Choroid plexus epithelial cell (primary cell): Measurements from ENCODE around the gene CSRNP2.
"Not testable (repeated sequence)": the region's sequence is repeated elsewhere in the genome, so short reads cannot be mapped to it uniquely, and the experiment has no call there.

Experiments
- DNase-seq: peaks from one replicate; pipeline ENCODE4 v3.0.0-alpha.2; 2010; ENCODE audit warnings: low read depth
- H3K4me3 ChIP-seq: 2 replicates; pipeline ENCODE4 v1.5.1; 2011; ENCODE audit warnings: low read depth, mild to moderate bottlenecking, control low read depth, low read length, moderate library complexity
- TF ChIP-seq, protein P1 (sequence below): conservative IDR thresholded peaks from 2 replicates; pipeline ENCODE4 v1.5.1; 2011; ENCODE audit warnings: low read depth, mild to moderate bottlenecking, control low read depth, inconsistent platforms, low read length, moderate library complexity

The CSRNP2 gene

GRCh38 chr12:51020448-51021182, 62.8 kb downstream of the CSRNP2 start:
- TF ChIP-seq, protein P1, sequence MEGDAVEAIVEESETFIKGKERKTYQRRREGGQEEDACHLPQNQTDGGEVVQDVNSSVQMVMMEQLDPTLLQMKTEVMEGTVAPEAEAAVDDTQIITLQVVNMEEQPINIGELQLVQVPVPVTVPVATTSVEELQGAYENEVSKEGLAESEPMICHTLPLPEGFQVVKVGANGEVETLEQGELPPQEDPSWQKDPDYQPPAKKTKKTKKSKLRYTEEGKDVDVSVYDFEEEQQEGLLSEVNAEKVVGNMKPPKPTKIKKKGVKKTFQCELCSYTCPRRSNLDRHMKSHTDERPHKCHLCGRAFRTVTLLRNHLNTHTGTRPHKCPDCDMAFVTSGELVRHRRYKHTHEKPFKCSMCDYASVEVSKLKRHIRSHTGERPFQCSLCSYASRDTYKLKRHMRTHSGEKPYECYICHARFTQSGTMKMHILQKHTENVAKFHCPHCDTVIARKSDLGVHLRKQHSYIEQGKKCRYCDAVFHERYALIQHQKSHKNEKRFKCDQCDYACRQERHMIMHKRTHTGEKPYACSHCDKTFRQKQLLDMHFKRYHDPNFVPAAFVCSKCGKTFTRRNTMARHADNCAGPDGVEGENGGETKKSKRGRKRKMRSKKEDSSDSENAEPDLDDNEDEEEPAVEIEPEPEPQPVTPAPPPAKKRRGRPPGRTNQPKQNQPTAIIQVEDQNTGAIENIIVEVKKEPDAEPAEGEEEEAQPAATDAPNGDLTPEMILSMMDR, result no peak
- no peak overlapping the region for H3K4me3 ChIP-seq
- no peak for DNase-seq

- DNase-seq, result no peak
- H3K4me3 ChIP-seq, result no peak overlapping the region
- TF ChIP-seq, protein P1, result no peak
Observed at GRCh38 chr12:51019927-51020326, 63.5 kb downstream of the CSRNP2 start.

DNA sequence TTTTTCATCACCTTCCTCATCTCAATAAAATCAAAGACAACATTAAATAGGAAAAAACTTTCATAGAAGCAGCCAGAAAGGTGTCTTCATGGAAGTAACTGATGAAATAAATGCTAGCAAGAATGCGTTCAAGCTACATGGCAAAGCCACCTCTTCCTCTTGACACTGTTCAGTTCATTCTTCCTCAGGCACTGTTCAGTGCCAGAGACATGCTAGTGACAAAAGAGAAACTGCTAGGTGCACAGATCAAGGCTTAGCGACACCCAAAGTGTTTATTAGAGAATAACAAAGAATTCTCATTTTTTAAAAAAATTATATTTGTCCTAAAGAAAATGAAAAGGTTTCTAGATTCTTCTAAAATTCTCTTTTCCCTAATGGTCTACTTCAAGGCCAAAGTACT, 64.4 kb downstream of the CSRNP2 start:
- TF ChIP-seq, protein P1, result no peak
- no peak for DNase-seq
- H3K4me3 ChIP-seq, result no peak overlapping the region

GRCh38 chr12:51017452-51017851, 65.9 kb downstream of the CSRNP2 start:
- TF ChIP-seq, protein P1, result no peak
- no peak overlapping the region for H3K4me3 ChIP-seq
- DNase-seq, result no peak

DNA sequence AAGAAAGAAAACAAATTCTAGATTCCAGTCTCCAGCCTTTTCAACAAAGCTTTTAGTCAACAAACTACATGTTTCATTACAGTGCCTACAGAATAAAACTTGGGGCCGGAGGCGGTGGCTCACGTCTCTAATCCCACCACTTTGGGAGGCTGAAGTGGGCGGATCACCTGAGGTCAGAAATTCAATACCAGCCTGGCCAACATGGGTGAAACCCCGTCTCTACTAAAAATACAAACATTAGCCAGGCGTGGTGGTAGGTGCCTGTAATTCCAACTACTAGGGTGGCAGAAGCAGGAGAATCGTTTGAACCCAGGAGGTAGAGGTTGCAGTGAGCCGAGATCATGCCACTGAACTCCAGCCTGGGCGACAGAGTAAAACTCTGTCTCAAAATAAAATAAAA, 68.9 kb downstream of the CSRNP2 start:
- not testable (repeated sequence) for H3K4me3 ChIP-seq, DNase-seq

GRCh38 chr12:51013441-51013840, 70.0 kb downstream of the CSRNP2 start:
- TF ChIP-seq, protein P1, result no peak
- H3K4me3 ChIP-seq, result no peak overlapping the region
- DNase-seq, result no peak

DNA sequence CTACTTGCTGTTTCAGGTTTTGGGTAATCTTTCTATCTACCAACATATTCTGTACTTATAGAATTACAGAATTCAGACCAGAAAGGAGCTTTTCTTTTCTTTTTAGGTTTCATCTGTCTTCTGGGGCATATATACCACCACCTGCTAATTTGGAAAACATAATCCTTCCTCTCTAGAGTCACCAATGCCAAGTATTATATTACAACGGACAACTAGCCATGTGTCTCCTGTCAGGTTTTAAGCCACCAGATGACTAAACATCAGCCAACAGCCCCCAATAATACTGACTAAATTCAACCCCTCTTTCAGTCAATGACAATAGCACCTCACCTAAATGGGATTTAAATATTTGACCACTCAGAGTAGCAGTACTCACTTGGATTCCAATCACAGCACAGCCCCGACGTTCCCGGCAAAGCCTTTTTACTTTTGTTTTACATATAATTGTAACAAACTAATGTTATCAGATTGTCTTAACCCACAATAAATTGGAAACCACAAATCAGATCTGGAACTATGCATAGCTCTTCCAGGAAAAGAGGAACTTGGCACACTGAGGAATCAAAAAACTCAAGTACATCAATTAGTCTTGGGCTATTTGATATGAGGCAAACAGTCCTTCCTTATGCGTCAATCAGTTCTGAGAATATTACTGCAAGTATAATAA, 70.7 kb downstream of the CSRNP2 start:
- TF ChIP-seq, protein P1, result no peak
- DNase-seq, result no peak
- no peak overlapping the region for H3K4me3 ChIP-seq
